Hypothalamus (tissue), 51 donors: Measurements from ENCODE around the gene USP13.
A peak's percentile ranks its signal among the peaks of the same experiment; 100 is the strongest.
"Not testable (repeated sequence)": the region's sequence is repeated elsewhere in the genome, so short reads cannot be mapped to it uniquely, and the experiment has no call there.

Experiments
- DNase-seq, 51 donors: peaks; one replicate each; lab custom pipeline; 2025; lab: John Stamatoyannopoulos, UW

The USP13 gene

GRCh38 chr3:179655236-179655635 is 2.4 kb downstream of the USP13 start:
- DNase-seq = no peak

- DNase-seq = no peak
Measured at GRCh38 chr3:179658606-179659005, 5.8 kb downstream of the USP13 start.

GRCh38 chr3:179660872-179661271 is 8.0 kb downstream of the USP13 start:
- no peak for DNase-seq

- DNase-seq = no peak
Measured at GRCh38 chr3:179661777-179662176, 8.9 kb downstream of the USP13 start.

- no peak for DNase-seq
Measured at GRCh38 chr3:179663093-179663492, 10.3 kb downstream of the USP13 start.

GRCh38 chr3:179666030-179666429 is 13.2 kb downstream of the USP13 start:
- no peak for DNase-seq

GRCh38 chr3:179666436-179667035 is 13.7 kb downstream of the USP13 start:
- peak in 34 of 51 donors; percentile 2 to 67 (median 32) for DNase-seq

GRCh38 chr3:179668429-179668828 is 15.6 kb downstream of the USP13 start:
- DNase-seq = no peak

- no peak for DNase-seq
Measured at GRCh38 chr3:179670311-179670710, 17.5 kb downstream of the USP13 start.

GRCh38 chr3:179671309-179671708 is 18.5 kb downstream of the USP13 start:
- DNase-seq = no peak

GRCh38 chr3:179671747-179672242 is 19.0 kb downstream of the USP13 start:
- DNase-seq = no peak

GRCh38 chr3:179672918-179673317 is 20.1 kb downstream of the USP13 start:
- DNase-seq = no peak

GRCh38 chr3:179673523-179673922 is 20.7 kb downstream of the USP13 start:
- DNase-seq = no peak

- DNase-seq = no peak
Measured at GRCh38 chr3:179676081-179676480, 23.2 kb downstream of the USP13 start.

- no peak for DNase-seq
Measured at GRCh38 chr3:179677884-179678283, 25.0 kb downstream of the USP13 start.

GRCh38 chr3:179681492-179682263 is 28.8 kb downstream of the USP13 start:
- DNase-seq = no peak

GRCh38 chr3:179682426-179683080 is 29.7 kb downstream of the USP13 start:
- DNase-seq = no peak

- DNase-seq = not testable (repeated sequence)
Measured at GRCh38 chr3:179683286-179683685, 30.4 kb downstream of the USP13 start.

- DNase-seq = no peak
Measured at GRCh38 chr3:179687967-179688535, 35.2 kb downstream of the USP13 start.

- no peak for DNase-seq
Measured at GRCh38 chr3:179688850-179689249, 36.0 kb downstream of the USP13 start.

- DNase-seq = no peak
Measured at GRCh38 chr3:179694731-179695130, 41.9 kb downstream of the USP13 start.
